Measurements from ENCODE around the gene PLXNB1. TPM values are rescaled to one million over a fixed set of nuclear protein-coding genes. Genes with fewer than 3 reads are reported as not detected.

The PLXNB1 gene
- total and polyA plus RNA-seq, 10 of the 15 experiments (the other 5 are each of a cell fraction or from before 2014, with no cell fraction given), result 0.18 to 15.1 (median 5.3) TPM

DNA sequence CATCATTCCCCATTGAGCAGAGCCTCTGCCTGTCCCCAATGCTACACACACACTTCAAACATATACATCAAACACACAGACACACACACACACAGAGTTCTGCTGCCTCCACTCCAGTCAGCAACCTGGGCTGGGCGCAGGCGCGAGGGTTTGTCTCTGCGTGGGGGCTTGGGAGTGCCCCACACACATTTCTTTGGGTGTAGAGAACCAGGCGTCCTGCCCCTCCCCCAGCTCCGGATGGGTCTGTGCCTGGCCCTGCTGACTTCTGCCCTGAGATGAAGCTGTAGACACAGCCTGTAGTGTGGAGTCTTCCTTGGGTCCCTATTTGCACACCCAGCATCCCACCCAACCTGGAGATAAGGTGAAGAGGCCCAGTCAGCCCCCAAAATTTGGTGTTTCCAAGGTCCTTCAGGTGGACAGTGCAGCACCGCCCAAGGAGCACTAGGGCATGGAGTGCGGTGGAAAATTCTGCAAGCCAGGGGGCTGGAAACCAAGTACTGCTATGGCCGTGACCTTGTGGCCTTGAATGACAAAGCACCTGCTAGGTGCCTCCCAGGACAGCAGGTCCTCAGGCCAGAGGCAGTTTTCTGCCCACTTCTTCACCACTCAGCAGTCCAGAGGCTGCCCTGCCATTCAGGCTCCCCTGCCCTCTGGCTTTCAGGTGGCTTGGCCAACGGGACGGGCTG is 31.0 kb downstream of the PLXNB1 start:
- TF ChIP-seq SKIL (IDR thresholded peaks at IDR 0.05; ENCODE audit: low read depth, poor library complexity, severe bottlenecking) (no peak), RAD51 (IDR thresholded peaks at IDR 0.05) (no peak), MTA3 (IDR thresholded peaks at IDR 0.05; ENCODE audit: borderline replicate concordance, low read length) (no peak)
- FAIRE-seq (no peak), DNase-seq (ENCODE audit: low read depth, low spot score) (no peak), ATAC-seq (no peak)
- Histone ChIP-seq H3K9ac (ENCODE audit: control insufficient read depth, insufficient read depth, low read length) (no peak overlapping the region), H2AFZ (ENCODE audit: control insufficient read depth, low read depth, low read length) (no peak overlapping the region), H3K27me3 (replicated peaks in 1 of 2; ENCODE audit: control insufficient read depth in 2 of 2, insufficient read depth in 2 of 2, low read length in 1 of 2) (no peaks in the 10 kb centered on the region), H3K4me2 (ENCODE audit: control insufficient read depth, insufficient read depth) (no peak overlapping the region), H3K9me3 (replicated peaks; ENCODE audit: control insufficient read depth, insufficient read depth, low read length) (no peaks in the 10 kb centered on the region), H4K20me1 (ENCODE audit: control insufficient read depth, insufficient read depth) (no peaks in the 10 kb centered on the region), H3K79me2 (ENCODE audit: control insufficient read depth, insufficient read depth, low read length) (no peaks in the 10 kb centered on the region), H3K36me3 (ENCODE audit: control insufficient read depth in 2 of 2, insufficient read depth in 2 of 2, low read length in 1 of 2) (no peaks in the 10 kb centered on the region), H3K4me1 (ENCODE audit: control insufficient read depth, insufficient read depth, low read length) (no peaks in the 10 kb centered on the region), H3K4me3 (no peak overlapping the region), H3K27ac (ENCODE audit: control insufficient read depth, insufficient read depth) (no peak overlapping the region)
- no TSS peak for BruUV-seq (replicated peaks)
- CTCF ChIA-PET, result interaction anchor here (0.9 to 22.0 kb wide), 5 partner anchors 37 to 204 kb away, joined by 3 to 757 read pairs (median 23); partner anchors contain the start of genes CCDC51 and TMA7
- RAD21 ChIA-PET (ENCODE audit: unreplicated experiment), result interaction anchor here (1.0 to 5.9 kb wide), 5 partner anchors 38 to 205 kb away, joined by 3 to 259 read pairs (median 5); partner anchors contain the start of genes CCDC51 and TMA7
- intact Hi-C loops (cut with micrococcal nuclease; ENCODE audit: unreplicated experiment) (no loop called here), in situ Hi-C loops (cut with MboI) (no loop called here)
- 31% methylated on average over 11 of the region's 11 CpGs for WGBS (ENCODE audit: insufficient coverage, insufficient replicate concordance, low lambda C conversion rate, missing lambda C conversion rate)
- SMC1A ChIA-PET (ENCODE audit: uncharacterized antibody, unreplicated experiment), result interaction anchor here (2.4 to 8.0 kb wide), 3 partner anchors 37 to 124 kb away, joined by 12 to 287 read pairs (median 33); partner anchors contain the start of genes CCDC51 and TMA7
- POLR2A ChIA-PET, result no interaction called here
